ENCODE results near the gene CCDC122. TPM values are rescaled to one million over a fixed set of nuclear protein-coding genes. Genes with fewer than 3 reads are reported as not detected.

The CCDC122 gene
- polyA plus RNA-seq, 3 donors from 2014 or later: 0.84 to 6.9 (median 2.7) TPM

Other genes with a start within 250 kb of the CCDC122 start
- not detected for gene ENOX1, start 92.8 kb downstream of the CCDC122 start, polyA plus RNA-seq
- 1 to 10 TPM in 1 of 3 donors, under 1 TPM in 1, not detected in 1; 0.41 to 1.1 TPM for gene LACC1, start 164 bp upstream of the CCDC122 start, polyA plus RNA-seq

Measured in immature natural killer cell (primary cell).